HG02885 (cell line): ENCODE measurements around the gene MOCS1.

Experiments used
- ATAC-seq: cut with Tn5 transposase; IDR thresholded peaks from one replicate; pipeline ENCODE4 v1.9.1; 2021; ENCODE audit warnings: mild to moderate bottlenecking; ENCODE audit not compliant: unreplicated experiment, poor library complexity

The MOCS1 gene

GRCh38 chr6:39882531-39882899 lies 51.7 kb downstream of the MOCS1 start:
- no peak for ATAC-seq

DNA sequence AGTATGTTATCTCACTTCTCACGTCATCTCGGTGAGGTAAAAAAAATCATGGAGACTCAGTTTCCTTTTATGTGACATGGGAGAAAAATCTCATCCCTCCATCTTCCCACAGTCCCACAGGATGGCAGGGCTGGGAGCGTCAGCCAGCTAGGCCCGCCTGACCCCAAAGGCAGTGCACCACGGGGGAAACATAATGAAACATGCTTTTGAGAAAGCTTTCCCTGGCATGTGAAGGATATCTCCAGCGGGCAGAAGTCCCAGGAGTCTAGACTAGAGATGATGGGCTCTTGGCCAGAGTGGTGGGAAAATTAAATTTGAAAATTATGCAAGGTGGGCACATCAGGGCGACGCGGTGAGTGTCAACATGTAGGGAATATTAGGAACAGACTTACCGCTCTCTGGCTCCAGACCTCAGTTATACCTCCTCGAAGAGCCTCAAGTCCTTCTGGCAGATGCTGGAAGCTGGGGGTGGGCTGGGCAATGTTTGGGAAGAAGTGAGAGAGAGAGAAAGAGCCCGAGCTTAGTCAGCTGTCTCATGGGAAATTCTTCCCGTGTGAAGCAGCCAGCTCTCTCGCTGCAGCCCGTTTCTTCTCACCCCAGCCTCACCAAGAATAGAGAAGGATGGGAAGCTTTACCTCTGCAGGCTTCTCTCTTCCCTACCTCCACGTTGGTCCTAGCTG lies 52.3 kb downstream of the MOCS1 start:
- no peak for ATAC-seq

DNA sequence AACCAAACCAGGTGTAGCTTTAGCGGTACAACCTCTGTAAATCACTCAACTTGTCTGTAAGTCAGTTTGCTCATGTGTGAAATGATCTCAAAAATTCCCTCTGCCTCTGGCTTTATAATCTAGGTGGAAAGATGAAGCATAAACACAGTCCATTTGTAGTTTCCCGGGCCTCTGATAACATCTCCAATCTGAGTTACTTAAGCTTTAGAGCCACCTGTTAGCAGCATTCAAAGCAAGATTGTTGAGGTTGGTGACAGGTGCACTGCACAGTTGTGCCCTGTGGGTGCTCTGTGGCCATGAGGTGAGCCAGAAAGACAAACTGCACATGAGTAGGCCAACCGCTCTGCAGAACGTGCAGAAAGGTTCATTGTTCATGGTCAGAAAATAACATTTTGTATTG lies 53.7 kb downstream of the MOCS1 start:
- no peak for ATAC-seq

- no peak for ATAC-seq
Measured at GRCh38 chr6:39879535-39879934, 54.7 kb downstream of the MOCS1 start.

- ATAC-seq, result no peak
Measured at GRCh38 chr6:39876826-39877225, 57.4 kb downstream of the MOCS1 start.

DNA sequence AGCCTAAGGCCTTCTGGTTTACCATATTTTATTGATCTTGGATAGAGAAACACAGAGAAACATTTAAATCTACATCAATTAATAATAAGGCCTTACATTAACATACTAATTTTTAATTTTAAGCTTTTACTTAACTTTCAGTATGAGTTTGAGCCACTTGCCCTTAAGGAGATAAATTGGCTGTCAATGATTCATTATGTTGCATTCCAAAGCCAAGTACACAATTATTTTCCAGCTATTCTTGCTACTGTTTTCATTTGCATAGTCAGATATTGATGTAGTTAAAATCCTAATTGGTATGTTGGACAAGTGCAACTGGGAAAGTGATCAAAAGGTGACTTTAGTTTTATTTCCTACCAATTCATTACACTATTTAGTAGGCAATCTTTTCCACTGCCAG lies 58.2 kb downstream of the MOCS1 start:
- ATAC-seq, result no peak

DNA sequence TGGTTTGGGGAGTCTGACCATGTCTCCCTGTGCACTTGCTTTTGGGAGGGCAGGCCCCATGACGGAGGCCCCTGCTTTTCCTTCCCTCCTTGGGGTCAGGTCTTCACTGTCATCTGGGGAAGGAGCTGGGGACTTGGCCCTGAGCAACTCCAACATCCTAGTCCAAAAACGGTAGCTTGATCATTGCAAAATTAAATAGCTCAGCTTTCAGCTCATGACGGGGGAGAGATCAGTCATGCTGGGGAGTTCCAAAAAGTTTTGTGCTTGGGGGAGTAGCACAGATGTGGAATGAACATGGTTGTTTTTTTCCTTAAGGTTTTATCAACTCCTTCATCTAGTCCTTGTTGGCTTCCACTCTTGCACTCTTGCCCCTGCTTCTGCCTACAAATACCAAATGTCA lies 60.8 kb downstream of the MOCS1 start:
- ATAC-seq, result no peak

DNA sequence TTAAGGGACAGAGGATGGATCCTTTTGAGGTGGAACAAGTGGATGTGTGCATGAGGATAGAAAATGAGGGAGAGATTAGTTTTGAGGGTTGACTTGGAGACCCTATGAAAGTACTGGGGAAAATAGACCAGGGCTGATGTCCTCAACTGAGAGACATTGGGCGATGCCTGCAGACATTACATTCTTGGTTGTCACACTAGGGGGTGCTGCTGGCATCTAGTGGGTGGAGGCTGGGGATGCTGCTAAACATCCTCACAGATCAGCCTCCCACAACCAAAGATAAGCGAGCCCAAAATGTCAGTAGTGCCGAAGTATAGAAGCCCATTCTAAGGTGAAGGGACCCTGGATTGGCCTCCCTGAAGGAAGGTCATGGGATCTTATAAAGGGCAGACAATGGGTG lies 63.3 kb downstream of the MOCS1 start:
- ATAC-seq, result no peak

GRCh38 chr6:39867592-39867991 lies 66.7 kb downstream of the MOCS1 start:
- ATAC-seq, result no peak

GRCh38 chr6:39865011-39865888 lies 69.0 kb downstream of the MOCS1 start:
- no peak for ATAC-seq

- ATAC-seq, result no peak
Measured at GRCh38 chr6:39861663-39862062, 72.6 kb downstream of the MOCS1 start.

DNA sequence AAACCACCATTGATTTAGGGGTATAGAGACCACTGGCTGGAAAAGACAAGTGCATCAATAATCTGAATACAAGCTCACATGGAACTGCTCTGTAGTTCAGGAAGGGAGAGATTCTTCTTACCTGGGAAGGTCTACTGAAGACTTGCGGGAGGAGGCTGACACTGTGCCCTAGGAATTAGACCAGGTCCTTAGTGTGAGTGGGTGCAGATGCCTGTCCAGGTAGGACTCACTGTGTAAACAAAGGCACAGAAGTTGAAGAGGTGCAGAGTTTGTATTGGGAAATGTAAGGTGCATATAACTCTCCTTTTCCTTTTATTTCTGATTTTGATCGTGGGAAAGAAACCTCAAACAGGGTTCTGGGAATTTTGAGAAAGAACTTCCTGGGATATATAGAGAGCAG lies 75.2 kb downstream of the MOCS1 start:
- ATAC-seq, result no peak

- no peak for ATAC-seq
Measured at GRCh38 chr6:39855356-39855995, 78.8 kb downstream of the MOCS1 start.
